ENCODE data around the gene SGK1.
A peak's percentile ranks its signal among the peaks of the same experiment; 100 is the strongest.
"Not testable (repeated sequence)": the region's sequence is repeated elsewhere in the genome, so short reads cannot be mapped to it uniquely, and the experiment has no call there.

The SGK1 gene

DNA sequence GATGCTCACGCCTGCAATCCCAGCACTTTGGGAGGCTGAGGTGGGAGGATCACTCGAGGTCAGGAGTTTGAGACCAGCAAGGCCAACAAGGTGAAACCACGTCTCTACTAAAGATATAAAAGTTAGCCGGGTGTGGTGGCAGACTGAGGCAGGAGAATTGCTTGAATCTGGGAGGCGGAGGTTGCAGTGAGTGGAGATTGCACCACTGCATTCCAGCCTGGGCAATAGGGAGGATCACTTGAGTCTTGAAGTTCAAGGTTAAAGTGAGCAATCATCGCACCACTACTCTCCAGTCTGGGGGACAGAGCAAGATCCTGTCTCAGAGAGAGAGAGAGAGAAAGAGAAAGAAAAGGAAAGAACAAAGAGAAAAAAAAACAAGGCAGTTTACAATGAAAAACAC is 13.5 kb downstream of the SGK1 start:
- peak; percentile 82 for DNase-seq (ENCODE audit: low read depth)

DNA sequence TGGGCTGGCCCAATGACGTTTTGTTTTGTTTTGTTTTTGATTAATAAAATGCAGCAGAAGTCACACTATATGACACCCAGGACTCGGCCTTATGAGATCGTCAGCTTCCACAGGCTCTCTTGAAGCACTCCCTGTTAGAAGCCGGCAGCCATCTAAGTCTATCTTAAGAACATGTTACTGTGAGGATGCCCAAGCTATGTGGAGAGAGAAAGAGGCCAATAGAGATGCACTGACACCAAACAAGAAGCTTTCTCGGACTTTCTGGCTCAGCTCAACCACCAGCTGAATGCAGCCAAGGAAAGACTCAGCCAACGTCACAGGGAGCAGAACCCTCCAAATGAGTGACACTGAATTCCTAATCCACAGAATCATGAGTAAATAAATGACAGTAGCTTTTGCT is 14.0 kb downstream of the SGK1 start:
- peak; percentile 32 for DNase-seq (ENCODE audit: low read depth)

DNA sequence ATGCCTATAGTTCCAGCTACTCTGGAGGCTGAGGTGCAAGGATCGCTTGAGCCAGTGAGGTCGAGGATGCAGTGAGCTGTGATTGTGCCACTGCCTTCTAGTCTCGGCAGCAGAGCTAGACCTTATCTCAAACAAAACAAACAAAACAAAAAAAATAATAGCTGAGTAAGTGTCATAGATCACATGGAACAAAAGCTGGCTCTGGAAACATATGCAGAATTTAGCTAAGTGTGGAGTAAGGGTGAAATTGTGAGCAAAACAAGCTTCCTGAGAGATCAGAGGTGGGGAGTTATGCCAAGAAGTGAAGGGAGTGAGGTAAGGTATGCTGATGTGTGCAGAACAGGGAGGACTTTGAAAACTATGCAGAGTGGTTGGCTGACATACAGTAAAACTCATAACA is 18.7 kb downstream of the SGK1 start:
- DNase-seq (ENCODE audit: low read depth), result peak; percentile 93

DNA sequence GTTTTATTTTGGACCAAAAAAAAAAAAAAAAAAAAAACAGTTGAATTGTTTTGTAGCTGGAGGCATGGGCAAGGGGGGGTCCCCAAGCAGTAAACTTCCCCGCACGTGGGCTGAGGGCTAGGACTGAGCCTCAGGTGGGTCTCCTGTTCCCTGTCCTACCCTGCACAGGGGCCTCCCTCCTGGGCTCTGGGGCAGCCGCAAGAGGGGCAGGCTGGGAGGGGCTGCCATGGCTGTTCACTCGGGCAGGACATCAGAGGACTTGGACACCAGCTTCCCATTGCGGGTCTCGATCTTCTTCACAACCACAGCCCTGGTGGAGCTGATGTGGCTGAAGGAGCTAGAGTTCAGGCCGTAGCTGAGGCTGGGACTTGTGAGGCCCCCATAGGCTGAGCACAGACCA is 21.1 kb downstream of the SGK1 start:
- no peak for DNase-seq (ENCODE audit: low read depth)

DNA sequence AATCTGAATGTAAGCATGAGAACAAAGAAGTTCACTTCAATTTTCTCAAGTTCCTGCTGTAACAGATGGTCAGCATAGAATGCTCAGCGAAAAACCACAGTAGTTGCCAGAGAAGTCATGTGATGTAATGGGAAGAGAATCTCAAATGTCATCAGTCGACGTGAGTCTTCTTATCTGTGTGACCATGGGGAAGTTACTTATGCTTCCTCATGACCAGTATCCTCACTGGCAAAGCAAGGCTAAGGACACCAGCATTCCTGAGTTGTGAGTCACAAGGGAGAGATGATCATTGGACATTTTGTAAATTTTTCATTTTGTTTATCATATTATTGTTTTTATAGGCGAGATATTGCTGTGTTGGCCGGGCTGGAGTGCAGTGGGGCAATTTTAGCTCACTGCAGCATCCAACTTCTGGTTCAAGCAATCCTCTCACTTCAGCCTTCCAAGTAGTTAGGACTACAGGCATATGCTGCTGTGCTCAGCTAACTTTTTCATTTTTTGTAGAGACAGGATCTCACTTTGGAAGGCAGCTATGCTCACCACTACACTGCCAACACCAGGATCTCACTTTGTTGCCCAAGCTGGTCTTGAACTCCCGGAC is 21.9 kb downstream of the SGK1 start:
- DNase-seq (ENCODE audit: low read depth), result peak; percentile 100

DNA sequence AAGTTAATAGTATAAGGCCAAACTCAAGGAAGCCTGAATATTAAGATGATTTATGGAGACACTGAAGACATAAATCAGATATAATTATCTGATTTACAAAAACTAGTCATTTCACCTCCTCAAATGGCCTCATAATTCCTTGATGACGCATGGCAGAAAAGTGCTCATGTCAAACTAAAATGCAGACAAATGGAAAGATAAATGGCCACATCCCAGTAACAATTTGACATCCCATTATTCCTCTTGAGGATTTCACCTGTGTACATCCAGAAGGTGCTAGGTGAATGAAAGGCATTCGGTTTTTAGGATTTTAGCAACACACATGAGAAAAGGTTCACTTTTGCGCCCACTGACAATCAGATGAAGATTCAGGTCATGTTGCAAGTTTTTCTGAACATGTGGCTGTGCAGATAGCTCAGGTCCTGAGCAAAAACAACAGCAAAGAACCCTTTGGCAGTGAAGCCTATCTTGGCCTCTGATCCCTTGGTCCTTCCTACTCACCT is 24.2 kb downstream of the SGK1 start:
- DNase-seq (ENCODE audit: low read depth), result no peak

DNA sequence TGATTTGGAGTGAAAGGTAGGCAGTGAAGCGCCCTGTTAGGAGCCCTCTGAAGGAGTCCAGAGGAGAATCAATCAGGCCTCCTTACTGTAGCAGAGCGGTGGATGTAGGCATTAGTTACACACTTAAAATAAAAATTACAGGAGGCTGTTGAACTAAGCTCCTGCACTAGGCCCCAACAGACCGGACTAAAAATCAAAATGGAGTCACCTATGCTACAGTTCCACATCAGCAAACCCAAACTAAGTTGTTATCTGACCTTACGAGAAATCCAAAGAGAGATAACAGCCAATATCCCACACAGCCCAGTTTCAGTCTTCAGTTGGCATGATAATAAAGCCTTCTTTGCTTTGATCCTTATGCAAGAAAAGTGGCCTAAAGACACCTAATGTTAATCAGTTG is 26.8 kb downstream of the SGK1 start:
- no peak for DNase-seq (ENCODE audit: low read depth)

DNA sequence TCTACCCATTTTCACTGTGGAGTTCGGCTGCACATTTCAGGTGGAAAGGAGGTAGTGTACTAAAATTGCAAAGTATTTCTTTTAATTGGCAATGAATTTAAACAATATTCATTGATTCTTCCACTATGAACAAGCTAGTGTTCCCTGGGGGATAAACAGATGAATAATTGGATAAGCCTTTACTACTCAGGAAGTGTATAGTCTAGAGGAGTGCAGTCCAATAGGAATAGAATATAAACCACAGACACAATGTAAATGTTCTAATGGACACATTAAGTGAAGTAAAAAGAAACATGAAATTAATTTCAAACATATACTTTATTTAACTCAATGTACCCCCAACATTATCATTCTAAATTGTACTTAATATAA is 28.7 kb downstream of the SGK1 start:
- no peak for DNase-seq (ENCODE audit: low read depth)

DNA sequence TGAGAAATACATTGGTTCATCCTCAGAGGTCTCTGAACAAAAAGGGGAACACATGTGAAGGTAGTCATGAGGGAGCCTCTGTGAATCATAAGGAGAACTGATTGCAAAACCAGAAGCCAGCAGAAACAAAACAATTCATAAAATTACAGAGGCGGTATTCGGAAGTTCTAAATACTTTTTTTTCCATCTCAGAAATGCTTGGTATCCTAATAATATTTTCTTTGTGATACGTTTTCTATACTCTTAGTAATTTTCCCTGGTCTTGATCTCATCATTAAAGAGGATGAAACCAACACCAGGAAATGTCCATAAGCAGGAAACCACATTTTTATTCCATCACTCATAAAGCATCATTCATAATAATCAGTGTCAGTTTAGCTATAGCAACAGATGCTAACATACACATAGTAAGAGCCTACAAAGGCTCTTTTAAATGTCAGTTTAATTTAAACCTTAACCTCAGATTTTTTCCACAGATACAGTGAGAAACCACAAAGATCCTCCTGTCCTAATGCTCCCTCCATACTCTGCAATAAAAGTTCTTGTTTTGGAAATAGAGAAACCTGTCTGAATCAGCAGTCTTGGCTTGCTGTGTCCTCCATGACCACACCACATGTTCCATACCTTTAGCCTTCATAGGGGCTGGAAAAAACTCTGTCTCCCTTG is 29.2 kb downstream of the SGK1 start:
- peak; percentile 96 for DNase-seq (ENCODE audit: low read depth)

DNA sequence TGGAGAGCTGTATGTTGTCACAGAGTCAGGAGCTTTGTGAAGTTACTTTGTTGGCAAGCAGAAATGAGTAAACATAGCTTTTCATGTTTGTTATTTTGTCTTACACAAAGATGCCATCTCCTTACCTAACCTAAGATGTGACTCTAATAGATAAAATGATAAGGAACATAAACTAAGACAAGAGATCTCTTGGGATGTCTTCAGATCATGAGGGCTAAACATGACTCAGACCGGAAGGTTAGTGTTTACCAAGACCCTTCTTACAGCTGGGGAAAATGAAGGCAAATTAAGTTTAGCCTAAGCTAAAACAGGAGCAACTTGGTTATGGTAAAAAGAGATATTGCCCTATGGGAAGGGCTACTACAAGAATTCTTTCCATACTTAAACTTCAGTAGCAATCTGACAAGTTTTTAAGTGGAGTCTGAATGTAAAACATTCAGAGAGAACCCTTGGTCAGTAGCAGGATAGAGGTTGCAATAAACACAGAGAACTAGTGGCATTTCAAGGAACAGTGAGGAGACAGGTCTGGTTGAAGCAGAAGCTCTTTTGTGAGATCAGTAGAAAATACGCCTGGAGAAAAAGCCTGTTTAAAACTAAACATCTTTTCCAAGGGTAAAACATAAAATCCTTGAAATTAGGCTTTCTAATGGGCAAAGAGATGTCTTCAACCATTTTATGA is 29.9 kb downstream of the SGK1 start:
- DNase-seq (ENCODE audit: low read depth), result peak; percentile 89

DNA sequence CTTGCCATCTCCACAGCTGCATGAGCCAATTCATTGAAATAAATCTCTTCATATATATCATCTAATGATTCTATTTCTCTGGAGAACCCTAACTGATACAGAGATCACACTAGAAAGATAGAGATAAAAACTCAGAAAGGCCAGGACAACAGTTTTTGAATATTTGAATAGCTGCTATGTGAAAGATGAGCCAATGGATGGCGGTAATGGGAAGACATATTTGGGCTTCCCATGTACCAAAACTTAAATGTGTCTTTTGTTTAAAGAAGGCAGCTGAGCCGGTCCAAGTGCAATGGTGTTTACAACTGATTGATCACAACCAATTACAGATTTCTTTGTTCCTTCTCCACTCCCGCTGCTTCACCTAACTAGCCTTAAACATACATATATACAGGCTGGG is 35.1 kb downstream of the SGK1 start:
- DNase-seq (ENCODE audit: low read depth), result no peak

DNA sequence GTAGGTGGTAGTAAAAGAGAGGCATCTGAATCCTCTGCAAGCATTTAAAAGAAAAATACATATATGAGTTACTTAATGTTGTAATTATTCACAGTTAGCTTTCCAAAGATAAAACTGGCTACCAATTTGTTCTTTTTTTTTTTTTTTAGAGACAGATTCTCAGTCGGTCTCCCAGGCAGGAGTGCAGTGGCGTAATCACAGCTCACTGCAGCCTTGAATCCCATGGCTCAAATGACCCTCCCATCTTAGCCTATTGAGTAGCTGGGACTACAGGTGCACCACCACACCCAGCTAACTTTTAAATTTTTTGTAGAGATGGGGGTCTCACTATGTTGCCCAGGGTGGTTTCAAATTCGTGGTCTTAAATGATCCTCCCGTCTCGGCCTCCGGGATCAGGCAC is 36.5 kb downstream of the SGK1 start:
- DNase-seq (ENCODE audit: low read depth), result no peak

DNA sequence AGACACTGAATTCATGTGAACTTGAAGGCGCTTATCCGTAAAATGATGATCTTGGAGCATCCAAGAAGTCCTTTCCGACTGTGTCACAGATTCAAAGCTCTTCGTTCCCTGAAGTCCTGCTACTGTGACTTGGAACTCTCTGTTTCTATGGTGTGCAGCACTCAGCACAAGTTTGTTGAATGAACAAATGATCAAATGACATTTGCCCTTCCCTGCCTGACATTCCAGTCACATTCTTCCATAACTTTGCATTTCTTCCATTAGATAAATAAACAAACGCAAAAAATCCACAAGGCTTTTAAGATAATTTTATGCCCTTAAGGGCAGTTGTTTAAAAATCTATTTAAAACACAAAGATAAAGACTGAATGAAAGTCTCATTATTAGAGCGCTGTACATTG is 39.9 kb downstream of the SGK1 start:
- DNase-seq (ENCODE audit: low read depth), result no peak

DNA sequence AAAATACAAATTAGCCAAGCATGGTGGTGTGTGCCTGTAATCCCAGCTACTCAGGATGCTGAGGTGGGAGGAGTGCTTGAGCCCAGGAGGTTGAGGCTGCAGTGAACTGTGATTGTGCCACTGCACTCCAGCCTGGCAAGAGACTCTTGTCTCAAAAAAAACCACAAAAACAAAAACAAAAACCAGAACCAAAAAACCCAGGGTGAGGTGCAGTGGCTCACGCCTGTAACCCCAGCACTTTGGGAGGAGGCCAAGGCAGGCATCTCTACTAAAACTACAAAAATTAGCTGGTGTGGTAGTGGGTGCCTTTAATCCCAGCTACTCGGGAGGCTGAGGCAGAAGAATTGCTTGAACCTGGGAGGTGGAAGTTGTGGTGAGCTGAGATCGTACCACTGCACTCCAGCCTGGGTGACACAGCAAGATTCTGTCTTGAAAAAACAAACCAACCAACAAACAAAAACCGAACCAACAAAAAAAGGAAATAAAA is 41.0 kb downstream of the SGK1 start:
- DNase-seq (ENCODE audit: low read depth), result peak; percentile 18

DNA sequence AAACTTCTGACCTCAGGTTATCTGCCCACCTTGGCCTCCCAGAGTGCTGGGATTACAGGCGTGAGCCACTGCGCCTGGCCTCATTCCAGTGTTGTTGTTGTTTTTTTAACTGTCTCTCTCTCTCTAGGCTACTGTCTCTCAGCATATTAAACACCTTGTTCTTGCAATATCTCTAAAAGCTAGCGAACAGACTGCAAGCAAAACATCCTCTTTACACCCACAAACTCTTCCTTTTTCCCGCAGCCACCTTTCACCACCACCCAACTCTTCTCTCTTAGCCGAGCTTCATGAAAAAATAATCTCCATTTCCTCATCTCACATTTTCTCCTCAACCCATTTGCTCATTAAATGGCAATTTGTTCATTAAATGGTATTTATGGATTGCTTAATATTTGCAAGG is 45.5 kb downstream of the SGK1 start:
- no peak for DNase-seq (ENCODE audit: low read depth)

DNA sequence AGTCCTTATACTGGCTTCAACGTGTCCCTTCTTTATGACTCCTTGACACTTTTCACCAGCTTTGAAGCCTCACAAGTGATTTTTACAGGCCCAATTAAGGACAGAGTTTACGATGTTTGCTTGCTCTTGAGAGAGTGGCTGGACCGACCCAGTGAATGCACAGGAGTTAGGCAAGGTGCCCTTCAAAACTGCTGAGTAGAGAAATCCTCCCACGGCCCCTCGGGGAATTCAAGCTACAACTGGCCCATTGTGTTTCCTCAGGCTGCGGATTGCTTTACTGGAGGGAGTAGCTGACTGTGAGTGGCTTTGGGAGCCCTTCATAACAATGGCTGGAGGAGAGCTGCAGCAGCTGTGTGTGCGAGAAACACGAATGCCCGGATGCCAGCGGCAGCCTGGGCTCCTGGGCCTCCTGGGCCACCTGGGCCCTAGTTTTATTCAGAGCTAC is 50.0 kb downstream of the SGK1 start:
- no peak for DNase-seq (ENCODE audit: low read depth)

DNA sequence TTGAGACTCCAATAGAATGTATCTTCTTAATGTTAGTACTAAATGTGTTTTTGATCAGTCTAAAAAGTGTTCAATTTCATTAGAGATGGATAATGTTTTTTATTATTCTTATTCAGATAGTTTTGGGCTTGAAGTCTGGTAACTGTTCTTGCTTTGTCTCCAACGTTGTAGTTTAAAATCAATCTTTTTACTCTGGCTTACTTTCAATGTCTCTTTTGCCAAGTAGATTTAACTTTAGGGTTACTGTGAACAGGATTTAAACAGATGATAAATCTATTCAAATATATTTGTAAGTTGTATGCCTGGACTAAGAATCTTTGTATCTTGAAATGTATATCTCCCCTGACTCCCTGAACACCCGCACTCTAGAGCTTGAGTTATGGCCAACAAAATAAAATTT is 51.1 kb downstream of the SGK1 start:
- no peak for DNase-seq (ENCODE audit: low read depth)

DNA sequence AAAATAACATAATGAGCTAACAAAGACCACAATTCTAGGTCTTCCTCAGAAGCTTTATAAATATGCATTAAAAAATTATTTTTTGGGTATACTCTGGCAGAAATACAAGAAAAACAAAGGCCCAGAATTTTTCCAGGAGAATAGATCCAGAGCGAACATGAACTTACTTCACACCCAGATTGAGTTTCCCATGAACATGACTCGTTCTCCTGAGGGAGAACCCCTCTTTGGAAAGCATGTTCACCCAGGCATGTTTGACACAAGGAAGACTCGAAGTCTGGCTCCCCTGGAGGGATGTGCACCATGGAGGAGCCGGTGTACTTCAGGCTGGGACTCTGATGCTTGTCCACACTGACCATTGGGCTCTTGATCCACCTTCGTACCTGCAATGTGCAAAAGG is 56.1 kb downstream of the SGK1 start:
- DNase-seq (ENCODE audit: low read depth), result no peak

DNA sequence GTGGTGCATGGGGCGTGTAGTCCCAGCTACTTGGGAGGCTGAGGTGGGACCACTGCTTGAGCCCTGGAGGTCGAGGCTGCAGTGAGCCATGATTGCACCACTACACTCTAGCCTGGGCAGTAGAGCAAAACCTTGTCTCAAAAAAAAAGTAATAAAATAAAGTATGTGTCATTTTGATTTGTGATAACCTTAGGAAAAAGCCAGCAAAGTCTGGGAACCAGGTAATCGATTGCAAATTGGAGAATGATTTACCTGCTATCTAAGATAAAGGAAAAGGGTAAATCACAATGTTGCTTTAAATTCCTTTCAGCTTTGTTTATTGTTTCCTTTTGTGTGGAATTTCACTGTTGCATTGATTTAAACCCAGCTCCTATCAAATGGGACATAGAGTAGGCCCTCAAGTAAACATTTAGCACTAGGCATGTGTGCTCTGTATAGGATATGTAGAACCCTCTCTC is 59.0 kb downstream of the SGK1 start:
- no peak for DNase-seq (ENCODE audit: low read depth)

DNA sequence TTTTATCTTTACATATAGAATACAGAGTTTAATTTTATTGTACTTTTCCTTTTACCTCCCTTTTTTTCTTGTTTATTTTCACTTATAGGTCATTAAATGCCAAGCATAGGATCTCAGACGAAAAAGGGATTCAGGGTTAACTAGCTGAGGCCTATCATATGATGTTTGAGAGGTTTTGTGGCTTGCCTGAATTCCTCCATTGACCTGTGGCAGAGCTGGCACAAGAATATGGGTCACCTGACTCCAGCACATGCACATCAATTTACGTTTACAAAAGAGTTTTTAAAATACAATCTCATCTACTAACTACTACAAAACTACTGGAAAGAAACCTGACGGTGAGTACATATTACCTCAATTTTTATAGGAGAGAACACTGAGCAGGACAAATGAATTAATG is 60.4 kb downstream of the SGK1 start:
- no peak for DNase-seq (ENCODE audit: low read depth)

DNA sequence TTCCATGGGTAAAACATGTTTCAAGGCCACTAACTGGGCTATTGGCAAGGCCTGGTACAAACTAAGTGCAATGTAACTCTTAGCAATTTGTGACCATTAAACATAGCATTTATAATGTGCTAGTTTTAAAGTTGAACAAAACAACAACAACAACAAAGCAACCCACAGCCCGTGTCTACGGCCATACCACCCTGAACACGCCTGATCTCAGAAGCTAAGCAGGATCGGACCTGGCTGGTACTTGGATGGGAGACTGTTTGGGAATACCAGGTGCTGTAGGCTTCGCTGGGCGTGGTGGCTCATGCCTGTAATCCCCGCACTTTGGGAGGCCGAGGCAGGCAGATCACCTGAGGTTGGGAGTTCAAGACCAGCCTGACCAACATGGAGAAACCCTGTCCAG is 61.0 kb downstream of the SGK1 start:
- no peak for DNase-seq (ENCODE audit: low read depth)

DNA sequence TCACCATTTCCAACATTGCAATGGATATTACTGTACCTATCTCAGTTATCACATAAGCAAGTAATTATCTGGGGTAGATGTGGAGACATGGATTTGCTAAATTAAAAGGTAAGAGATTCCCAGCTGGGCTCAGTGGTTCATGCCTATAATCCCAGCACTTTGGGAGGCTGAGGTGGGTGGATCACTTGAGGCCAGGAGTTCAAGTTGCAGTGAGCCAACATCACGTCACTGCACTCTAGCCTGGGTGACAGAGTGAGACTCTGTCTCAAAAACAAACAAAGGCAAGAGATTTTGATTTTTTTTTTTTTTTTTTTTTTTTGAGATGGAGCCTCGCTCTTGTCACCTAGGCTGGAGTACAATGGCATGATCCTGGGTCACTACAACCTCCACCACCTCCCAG is 62.6 kb downstream of the SGK1 start:
- DNase-seq (ENCODE audit: low read depth), result not testable (repeated sequence)

DNA sequence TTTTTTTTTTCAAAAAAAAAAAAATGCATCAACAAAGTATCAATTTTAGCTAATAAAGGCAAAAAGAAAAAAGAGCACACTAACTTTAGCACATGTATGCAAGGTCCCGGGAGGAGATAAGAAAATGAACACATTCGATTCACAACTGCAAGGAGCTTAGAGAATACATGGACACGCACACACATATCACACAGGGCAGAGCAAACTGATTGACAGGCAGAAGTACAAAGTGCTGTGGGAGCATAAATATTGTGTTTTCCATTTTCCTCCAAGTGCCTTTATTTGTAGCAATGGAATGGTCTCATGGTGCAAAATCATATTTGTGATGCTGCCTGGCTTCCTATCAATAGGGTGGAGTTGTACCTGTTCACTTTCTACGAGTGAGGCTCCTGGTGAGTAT is 63.8 kb downstream of the SGK1 start:
- no peak for DNase-seq (ENCODE audit: low read depth)
